Measurements from ENCODE around the gene MVD. TPM values are rescaled to one million over a fixed set of nuclear protein-coding genes. Genes with fewer than 3 reads are reported as not detected.
A peak's percentile ranks its signal among the peaks of the same experiment; 100 is the strongest.
"Not testable (repeated sequence)": the region's sequence is repeated elsewhere in the genome, so short reads cannot be mapped to it uniquely, and the experiment has no call there.

MVD gene
- polyA plus RNA-seq, 4 donors, result 28.4 to 115 (median 34.9) TPM

DNA sequence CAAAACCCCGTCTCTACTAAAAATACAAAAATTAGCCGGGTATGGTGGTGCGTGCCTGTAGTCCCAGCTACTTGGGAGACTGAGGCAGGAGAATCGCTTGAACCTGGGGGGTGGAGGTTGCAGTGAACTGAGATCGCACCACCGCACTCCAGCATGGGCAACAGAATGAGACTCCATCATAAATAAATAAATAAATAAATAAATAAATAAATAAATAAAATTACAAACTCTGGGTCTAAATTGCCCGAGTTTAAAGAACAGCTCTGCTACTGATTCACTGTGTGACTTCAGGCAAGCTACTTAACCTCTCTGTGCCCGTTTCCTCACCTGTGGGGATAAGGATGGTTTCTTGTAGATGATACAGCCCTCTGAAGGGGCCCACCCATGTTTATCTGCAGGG lies 6.6 kb upstream of the MVD start:
- not testable (repeated sequence) for H3K27ac ChIP-seq (ENCODE audit: low read depth in 1 of 3, low read length in 2 of 3); H3K9me3 ChIP-seq (ENCODE audit: control insufficient read depth in 2 of 2, insufficient read depth in 1 of 2, low read depth in 1 of 2, low read length in 1 of 2); H3K27me3 ChIP-seq (ENCODE audit: control insufficient read depth in 3 of 3, insufficient read depth in 3 of 3, low read length in 3 of 3); FAIRE-seq; DNase-seq; H3K4me3 ChIP-seq (ENCODE audit: low read depth in 1 of 3, low read length in 3 of 3); H3K4me1 ChIP-seq (ENCODE audit: control insufficient read depth in 3 of 3, insufficient read depth in 2 of 3, low read depth in 1 of 3, low read length in 2 of 3)
- WGBS, 3 donors, result 93 to 96% (median 93%) methylated on average over 8 of the region's 8 CpGs
- H3K36me3 ChIP-seq (ENCODE audit: control insufficient read depth in 3 of 3, insufficient read depth in 2 of 3, low read depth in 1 of 3, low read length in 3 of 3), result peaks cover 0 to 12% (median 0%) of the 10 kb centered on the region in 3 donors

GRCh38 chr16:88667461-88667860 lies 4.6 kb upstream of the MVD start:
- Histone ChIP-seq H3K4me3 (ENCODE audit: low read depth in 1 of 3, low read length in 3 of 3) (no peak overlapping the region), H3K4me1 (ENCODE audit: control insufficient read depth in 3 of 3, insufficient read depth in 2 of 3, low read depth in 1 of 3, low read length in 2 of 3) (peaks cover 0 to 5% (median 4%) of the 10 kb centered on the region in 3 donors), H3K36me3 (ENCODE audit: control insufficient read depth in 3 of 3, insufficient read depth in 2 of 3, low read depth in 1 of 3, low read length in 3 of 3) (peaks cover 0 to 6% (median 0%) of the 10 kb centered on the region in 3 donors), H3K27me3 (ENCODE audit: control insufficient read depth in 3 of 3, insufficient read depth in 3 of 3, low read length in 3 of 3) (no peaks in the 10 kb centered on the region), H3K27ac (ENCODE audit: low read depth in 1 of 3, low read length in 2 of 3) (no peak overlapping the region), H3K9me3 (ENCODE audit: control insufficient read depth in 2 of 2, insufficient read depth in 1 of 2, low read depth in 1 of 2, low read length in 1 of 2) (no peaks in the 10 kb centered on the region)
- FAIRE-seq, result no peak
- WGBS, 3 donors, result 74 to 88% (median 86%) methylated on average over 5 of the region's 5 CpGs
- no peak for DNase-seq

DNA sequence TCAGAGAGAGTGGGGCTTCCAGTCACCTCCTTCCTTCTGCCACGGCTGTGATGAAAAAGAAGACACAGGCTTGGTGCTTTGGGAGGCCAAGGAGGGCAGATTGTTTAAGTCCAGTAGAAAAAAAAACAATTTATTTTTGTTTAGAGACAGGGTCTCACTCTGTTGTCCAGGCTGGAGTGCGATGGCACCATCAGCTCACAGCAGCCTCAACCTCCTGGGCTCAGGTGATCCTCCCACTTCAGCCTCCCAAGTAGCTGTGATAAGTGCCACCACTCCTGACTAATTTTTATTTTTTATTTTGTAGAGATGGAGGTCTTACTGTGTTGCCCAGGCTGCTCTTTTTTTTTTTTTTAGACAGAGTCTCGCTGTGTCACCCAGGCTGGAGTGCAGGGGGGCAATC lies 2.7 kb upstream of the MVD start:
- H3K27ac ChIP-seq (ENCODE audit: low read depth in 1 of 3, low read length in 2 of 3), result no peak overlapping the region
- DNase-seq (no peak), FAIRE-seq (no peak)
- H3K27me3 ChIP-seq (ENCODE audit: control insufficient read depth in 3 of 3, insufficient read depth in 3 of 3, low read length in 3 of 3), result no peaks in the 10 kb centered on the region
- H3K4me3 ChIP-seq (ENCODE audit: low read depth in 1 of 3, low read length in 3 of 3), result no peak overlapping the region
- WGBS, 3 donors, result 94 to 98% (median 94%) methylated on average over 3 of the region's 3 CpGs
- H3K4me1 ChIP-seq (ENCODE audit: control insufficient read depth in 3 of 3, insufficient read depth in 2 of 3, low read depth in 1 of 3, low read length in 2 of 3), result peaks cover 0 to 10% (median 8%) of the 10 kb centered on the region in 3 donors
- H3K9me3 ChIP-seq (ENCODE audit: control insufficient read depth in 2 of 2, insufficient read depth in 1 of 2, low read depth in 1 of 2, low read length in 1 of 2), result no peaks in the 10 kb centered on the region
- H3K36me3 ChIP-seq (ENCODE audit: control insufficient read depth in 3 of 3, insufficient read depth in 2 of 3, low read depth in 1 of 3, low read length in 3 of 3), result peaks cover 0 to 6% (median 0%) of the 10 kb centered on the region in 3 donors

GRCh38 chr16:88665148-88665547 lies 2.3 kb upstream of the MVD start:
- FAIRE-seq, result no peak
- Histone ChIP-seq H3K36me3 (ENCODE audit: control insufficient read depth in 3 of 3, insufficient read depth in 2 of 3, low read depth in 1 of 3, low read length in 3 of 3) (peaks cover 0 to 6% (median 0%) of the 10 kb centered on the region in 3 donors), H3K27ac (ENCODE audit: low read depth in 1 of 3, low read length in 2 of 3) (no peak overlapping the region), H3K27me3 (ENCODE audit: control insufficient read depth in 3 of 3, insufficient read depth in 3 of 3, low read length in 3 of 3) (no peaks in the 10 kb centered on the region), H3K4me3 (ENCODE audit: low read depth in 1 of 3, low read length in 3 of 3) (no peak overlapping the region), H3K4me1 (ENCODE audit: control insufficient read depth in 3 of 3, insufficient read depth in 2 of 3, low read depth in 1 of 3, low read length in 2 of 3) (peaks cover 0 to 10% (median 8%) of the 10 kb centered on the region in 3 donors), H3K9me3 (ENCODE audit: control insufficient read depth in 2 of 2, insufficient read depth in 1 of 2, low read depth in 1 of 2, low read length in 1 of 2) (no peaks in the 10 kb centered on the region)
- DNase-seq, result peak in 1 of 2 donors; percentile 50
- WGBS, 3 donors, result 45 to 58% (median 47%) methylated on average over 4 of the region's 4 CpGs

- Histone ChIP-seq H3K9me3 (ENCODE audit: control insufficient read depth in 2 of 2, insufficient read depth in 1 of 2, low read depth in 1 of 2, low read length in 1 of 2) (no peaks in the 10 kb centered on the region), H3K4me3 (ENCODE audit: low read depth in 1 of 3, low read length in 3 of 3) (peak overlapping the region; percentile 77 to 99 (median 95)), H3K27me3 (ENCODE audit: control insufficient read depth in 3 of 3, insufficient read depth in 3 of 3, low read length in 3 of 3) (no peaks in the 10 kb centered on the region), H3K4me1 (ENCODE audit: control insufficient read depth in 3 of 3, insufficient read depth in 2 of 3, low read depth in 1 of 3, low read length in 2 of 3) (peaks cover 0 to 18% (median 8%) of the 10 kb centered on the region in 3 donors), H3K36me3 (ENCODE audit: control insufficient read depth in 3 of 3, insufficient read depth in 2 of 3, low read depth in 1 of 3, low read length in 3 of 3) (peaks cover under 1 to 27% (median 3%) of the 10 kb centered on the region in 3 donors), H3K27ac (ENCODE audit: low read depth in 1 of 3, low read length in 2 of 3) (peak overlapping the region; percentile 64 to 97 (median 85))
- DNase-seq (peak in 1 of 2 donors; percentile 47), FAIRE-seq (no peak)
- 1 to 2% (median 1%) methylated on average over 42 to 49 of the region's 49 CpGs for WGBS, 3 donors
Observed at GRCh38 chr16:88662222-88662842, 559 bp downstream of the MVD start.

- H3K4me1 ChIP-seq (ENCODE audit: control insufficient read depth in 3 of 3, insufficient read depth in 2 of 3, low read depth in 1 of 3, low read length in 2 of 3), result peaks cover 0 to 18% (median 8%) of the 10 kb centered on the region in 3 donors
Observed at GRCh38 chr16:88661468-88661867, 1.4 kb downstream of the MVD start.

DNA sequence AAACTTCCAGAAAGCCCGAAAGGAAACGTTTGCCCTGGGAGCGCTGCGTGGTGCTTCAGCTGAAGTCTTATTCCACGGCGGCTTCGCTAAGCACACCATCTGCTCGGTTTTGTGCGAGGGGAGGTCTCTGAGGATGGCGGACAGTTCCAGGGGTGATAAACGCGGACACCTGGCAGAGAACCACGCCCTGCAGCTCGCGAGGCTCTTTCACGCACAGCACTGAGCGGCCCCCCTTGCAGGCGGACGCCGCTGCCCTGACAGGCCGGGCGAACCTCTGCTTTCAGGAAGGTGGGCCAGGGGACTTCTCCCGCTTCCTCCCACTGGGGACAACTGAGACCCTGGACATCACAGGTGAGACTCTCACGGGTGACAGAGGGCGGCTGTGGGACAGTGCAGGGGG lies 3.7 kb downstream of the MVD start:
- Histone ChIP-seq H3K36me3 (ENCODE audit: control insufficient read depth in 3 of 3, insufficient read depth in 2 of 3, low read depth in 1 of 3, low read length in 3 of 3) (peaks cover 10 to 55% (median 11%) of the 10 kb centered on the region in 3 donors), H3K4me1 (ENCODE audit: control insufficient read depth in 3 of 3, insufficient read depth in 2 of 3, low read depth in 1 of 3, low read length in 2 of 3) (peaks cover 0 to 17% (median 3%) of the 10 kb centered on the region in 3 donors), H3K9me3 (ENCODE audit: control insufficient read depth in 2 of 2, insufficient read depth in 1 of 2, low read depth in 1 of 2, low read length in 1 of 2) (no peaks in the 10 kb centered on the region), H3K27me3 (ENCODE audit: control insufficient read depth in 3 of 3, insufficient read depth in 3 of 3, low read length in 3 of 3) (no peaks in the 10 kb centered on the region), H3K4me3 (ENCODE audit: low read depth in 1 of 3, low read length in 3 of 3) (no peak overlapping the region), H3K27ac (ENCODE audit: low read depth in 1 of 3, low read length in 2 of 3) (no peak overlapping the region)
- DNase-seq (no peak), FAIRE-seq (no peak)
- WGBS, 3 donors, result 91 to 94% (median 93%) methylated on average over 25 of the region's 25 CpGs

More at GRCh38 chr16:88661468-88661867, 1.4 kb downstream of the MVD start:
- WGBS, 3 donors, result 84 to 85% (median 85%) methylated on average over 10 of the region's 10 CpGs
- H3K36me3 ChIP-seq (ENCODE audit: control insufficient read depth in 3 of 3, insufficient read depth in 2 of 3, low read depth in 1 of 3, low read length in 3 of 3), result peaks cover 2 to 35% (median 3%) of the 10 kb centered on the region in 3 donors
- FAIRE-seq (no peak), DNase-seq (no peak)
- no peak overlapping the region for H3K27ac ChIP-seq (ENCODE audit: low read depth in 1 of 3, low read length in 2 of 3)
- H3K9me3 ChIP-seq (ENCODE audit: control insufficient read depth in 2 of 2, insufficient read depth in 1 of 2, low read depth in 1 of 2, low read length in 1 of 2), result no peaks in the 10 kb centered on the region
- no peaks in the 10 kb centered on the region for H3K27me3 ChIP-seq (ENCODE audit: control insufficient read depth in 3 of 3, insufficient read depth in 3 of 3, low read length in 3 of 3)
- H3K4me3 ChIP-seq (ENCODE audit: low read depth in 1 of 3, low read length in 3 of 3), result no peak overlapping the region

- 94 to 96% (median 95%) methylated on average over 14 to 15 of the region's 15 CpGs for WGBS, 3 donors
- H3K4me3 ChIP-seq (ENCODE audit: low read depth in 1 of 3, low read length in 3 of 3), result no peak overlapping the region
- H3K27me3 ChIP-seq (ENCODE audit: control insufficient read depth in 3 of 3, insufficient read depth in 3 of 3, low read length in 3 of 3), result no peaks in the 10 kb centered on the region
- FAIRE-seq, result no peak
- no peak overlapping the region for H3K27ac ChIP-seq (ENCODE audit: low read depth in 1 of 3, low read length in 2 of 3)
- H3K4me1 ChIP-seq (ENCODE audit: control insufficient read depth in 3 of 3, insufficient read depth in 2 of 3, low read depth in 1 of 3, low read length in 2 of 3), result peaks cover 0 to 14% (median 3%) of the 10 kb centered on the region in 3 donors
- peaks cover 10 to 59% (median 11%) of the 10 kb centered on the region in 3 donors for H3K36me3 ChIP-seq (ENCODE audit: control insufficient read depth in 3 of 3, insufficient read depth in 2 of 3, low read depth in 1 of 3, low read length in 3 of 3)
- no peak for DNase-seq
- H3K9me3 ChIP-seq (ENCODE audit: control insufficient read depth in 2 of 2, insufficient read depth in 1 of 2, low read depth in 1 of 2, low read length in 1 of 2), result no peaks in the 10 kb centered on the region
Observed at GRCh38 chr16:88658714-88659113, 4.2 kb downstream of the MVD start.
